Liver (tissue), 9 donors: Measurements from ENCODE around the gene PDXDC1. TPM values are rescaled to one million over a fixed set of nuclear protein-coding genes. Genes with fewer than 3 reads are reported as not detected.
"Not testable (repeated sequence)": the region's sequence is repeated elsewhere in the genome, so short reads cannot be mapped to it uniquely, and the experiment has no call there.

Experiments
- DNase-seq: peaks from one replicate; pipeline ENCODE4 v3.0.0-alpha.2; 2017; ENCODE audit warnings: low spot score
- H3K27ac ChIP-seq, 2 donors: one replicate each; pipeline ENCODE4 v1.7.0; 2013; ENCODE audit warnings: inconsistent platforms in 2 of 2, low read length in 2 of 2, control low read depth in 1 of 2, low read depth in 1 of 2, mild to moderate bottlenecking in 1 of 2
- H3K27me3 ChIP-seq, 4 donors: one replicate each; pipeline versions ENCODE4 v1.6.1 to v1.7.0; 2013; ENCODE audit warnings: low read length in 3 of 4, inconsistent platforms in 1 of 4, mild to moderate bottlenecking in 1 of 4, moderate library complexity in 1 of 4; ENCODE audit not compliant: control insufficient read depth in 4 of 4, insufficient read depth in 4 of 4
- H3K36me3 ChIP-seq, 4 donors: one replicate each; pipeline versions ENCODE4 v1.6.1 to v1.7.0; 2013; ENCODE audit warnings: low read length in 3 of 4, mild to moderate bottlenecking in 3 of 4, low read depth in 1 of 4, moderate library complexity in 1 of 4; ENCODE audit not compliant: control insufficient read depth in 4 of 4, insufficient read depth in 3 of 4
- H3K4me1 ChIP-seq, 4 donors: one replicate each; pipeline versions ENCODE4 v1.6.1 to v1.7.0; 2013; ENCODE audit warnings: low read length in 3 of 4, mild to moderate bottlenecking in 3 of 4, moderate library complexity in 1 of 4; ENCODE audit not compliant: control insufficient read depth in 4 of 4, insufficient read depth in 4 of 4
- H3K4me3 ChIP-seq, 3 donors: one replicate each; pipeline versions ENCODE4 v1.6.1 to v1.7.0; 2013; ENCODE audit warnings: low read length in 3 of 3, control low read depth in 1 of 3, low read depth in 1 of 3, mild to moderate bottlenecking in 1 of 3
- H3K9ac ChIP-seq, 2 donors: one replicate each; pipeline ENCODE4 v1.7.0; 2013; ENCODE audit warnings: low read length in 2 of 2, mild to moderate bottlenecking in 2 of 2, moderate library complexity in 2 of 2, control low read depth in 1 of 2, low read depth in 1 of 2
- H3K9me3 ChIP-seq, 4 donors: one replicate each; pipeline versions ENCODE4 v1.6.1 to v1.7.0; 2013; ENCODE audit warnings: low read length in 3 of 4; ENCODE audit not compliant: control insufficient read depth in 4 of 4
- ATF3 ChIP-seq: IDR thresholded peaks from 2 replicates; pipeline ENCODE4 v1.6.1; 2016; ENCODE audit warnings: antibody characterized with exemption
- CTCF ChIP-seq: fragments of 150-350 bp; IDR thresholded peaks from 2 replicates; pipeline ENCODE4 v1.5.1; 2017; ENCODE audit warnings: improper control_type of control experiment, low read depth, low read length; ENCODE audit not compliant: missing input control
- EGR1 ChIP-seq, 2 donors: IDR thresholded peaks; 2 replicates each; pipeline ENCODE4 v1.6.1; 2016 to 2018; ENCODE audit warnings: antibody characterized with exemption in 2 of 2, low read depth in 2 of 2
- FOXA1 ChIP-seq: IDR thresholded peaks from 2 replicates; pipeline ENCODE4 v1.6.1; 2016; ENCODE audit warnings: antibody characterized with exemption
- FOXA2 ChIP-seq: IDR thresholded peaks from 2 replicates; pipeline ENCODE4 v1.6.1; 2016; ENCODE audit warnings: antibody characterized with exemption
- GABPA ChIP-seq, 2 donors: IDR thresholded peaks in 1 of 2; conservative IDR thresholded peaks in 1 of 2; 2 replicates each; pipeline ENCODE4 v1.6.1; 2016; ENCODE audit warnings: antibody characterized with exemption in 2 of 2, mild to moderate bottlenecking in 1 of 2, moderate library complexity in 1 of 2
- HNF4A ChIP-seq, 2 donors: conservative IDR thresholded peaks; 2 replicates each; pipeline ENCODE4 v1.6.1; 2016; ENCODE audit warnings: antibody characterized with exemption in 2 of 2, mild to moderate bottlenecking in 2 of 2
- HNF4G ChIP-seq: IDR thresholded peaks from 2 replicates; pipeline ENCODE4 v1.6.1; 2016; ENCODE audit warnings: antibody characterized with exemption
- JUND ChIP-seq, 2 donors: IDR thresholded peaks; 2 replicates each; pipeline ENCODE4 v1.6.1; 2016; ENCODE audit warnings: antibody characterized with exemption in 2 of 2
- MAX ChIP-seq: IDR thresholded peaks from 2 replicates; pipeline ENCODE4 v1.6.1; 2016; ENCODE audit warnings: antibody characterized with exemption
- NR2F2 ChIP-seq: IDR thresholded peaks from 2 replicates; pipeline ENCODE4 v1.6.1; 2016; ENCODE audit warnings: antibody characterized with exemption
- RAD21 ChIP-seq, 2 donors: IDR thresholded peaks; 2 replicates each; pipeline ENCODE4 v1.6.1; 2016; ENCODE audit warnings: antibody characterized with exemption in 2 of 2, mild to moderate bottlenecking in 2 of 2
- RXRA ChIP-seq, 2 donors: IDR thresholded peaks; 2 replicates each; pipeline ENCODE4 v1.6.1; 2017 to 2018; ENCODE audit warnings: antibody characterized with exemption in 2 of 2, mild to moderate bottlenecking in 1 of 2
- SP1 ChIP-seq: IDR thresholded peaks from 2 replicates; pipeline ENCODE4 v1.6.1; 2018; ENCODE audit warnings: antibody characterized with exemption, mild to moderate bottlenecking
- TAF1 ChIP-seq: conservative IDR thresholded peaks from 2 replicates; pipeline ENCODE4 v1.6.1; 2016; ENCODE audit warnings: antibody characterized with exemption, mild to moderate bottlenecking
- YY1 ChIP-seq: IDR thresholded peaks from 2 replicates; pipeline ENCODE4 v1.6.1; 2016; ENCODE audit warnings: antibody characterized with exemption, mild to moderate bottlenecking
- ZBTB33 ChIP-seq: IDR thresholded peaks from 2 replicates; pipeline ENCODE4 v1.6.1; 2016; ENCODE audit warnings: antibody characterized with exemption
- WGBS: extraction: QIAGEN DNeasy Blood & Tissue Kit; methylation state at CpG from one replicate; pipeline ENCODE4 v1.1.7; 2013; 5-methylcytosine and 5-hydroxymethylcytosine counted together
- polyA plus RNA-seq, 2 donors: library from polyadenylated mRNA; stranded (reverse) in 1 of 2; unstranded in 1 of 2; fragments of 200-250 nt in 1 of 2; fragments of >200 nt in 1 of 2; fragmentation: Nextera tagmentation in 1 of 2; extraction: Ambion mirVana in 1 of 2; gene quantifications; one replicate each; pipeline versions ENCODE4 v1.2.1 to v1.2.3, GENCODE V29; 2013 to 2015
- total RNA-seq, 2 donors: library from RNA; depleted of rRNA; stranded (reverse); fragments of >200 nt; gene quantifications; one replicate each; pipeline ENCODE4 v1.2.3, GENCODE V29; 2014
- TF ChIP-seq, protein P1 (sequence below): IDR thresholded peaks from 2 replicates; pipeline ENCODE4 v1.6.1; 2016; ENCODE audit warnings: antibody characterized with exemption, mild to moderate bottlenecking
- donor health status: healthy.
- donor health status: healthy.
- donor health status: healthy.
- donor health status: healthy.
- donor health status: healthy.

The PDXDC1 gene
- total and polyA plus RNA-seq, 4 donors: 44.7 to 165 (median 58.0) TPM

DNA sequence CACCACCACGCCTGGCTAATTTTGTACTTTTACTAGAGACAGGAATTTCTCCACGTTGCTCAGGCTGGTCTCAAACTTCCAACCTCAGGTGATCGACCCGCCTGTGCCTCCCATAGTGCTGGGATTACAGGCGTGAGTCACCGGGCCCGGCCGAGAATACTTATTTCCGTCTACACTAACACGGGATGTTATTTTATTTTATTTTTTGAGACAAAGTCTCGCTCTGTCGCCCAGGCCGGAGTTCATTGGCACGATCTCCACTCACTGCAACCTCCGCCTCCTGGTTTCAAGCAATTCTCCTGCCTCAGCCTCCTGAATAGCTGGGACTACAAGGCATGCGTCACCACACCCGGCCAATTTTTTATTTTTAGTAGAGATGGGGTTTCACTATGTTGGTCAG is 9.5 kb upstream of the PDXDC1 start:
- H3K27ac ChIP-seq: no peak overlapping the region
- peaks cover 0 to 2% (median 0%) of the 10 kb centered on the region in 4 donors for H3K4me1 ChIP-seq
- TF ChIP-seq TAF1 (no peak), GABPA (IDR thresholded peaks at IDR 0.05 in 1 of 2, conservative IDR thresholded peaks at IDR 0.05 in 1 of 2) (no peak), RAD21 (IDR thresholded peaks at IDR 0.05) (no peak), JUND (IDR thresholded peaks at IDR 0.05) (no peak), MAX (no peak), FOXA2 (no peak), ATF3 (no peak), FOXA1 (no peak), HNF4G (no peak), CTCF (no peak), HNF4A (conservative IDR thresholded peaks at IDR 0.05) (no peak), RXRA (IDR thresholded peaks at IDR 0.05) (no peak), NR2F2 (no peak), SP1 (no peak), YY1 (no peak), ZBTB33 (no peak), EGR1 (IDR thresholded peaks at IDR 0.05; ENCODE audit: low read depth in 2 of 2) (no peak)
- TF ChIP-seq, protein P1, sequence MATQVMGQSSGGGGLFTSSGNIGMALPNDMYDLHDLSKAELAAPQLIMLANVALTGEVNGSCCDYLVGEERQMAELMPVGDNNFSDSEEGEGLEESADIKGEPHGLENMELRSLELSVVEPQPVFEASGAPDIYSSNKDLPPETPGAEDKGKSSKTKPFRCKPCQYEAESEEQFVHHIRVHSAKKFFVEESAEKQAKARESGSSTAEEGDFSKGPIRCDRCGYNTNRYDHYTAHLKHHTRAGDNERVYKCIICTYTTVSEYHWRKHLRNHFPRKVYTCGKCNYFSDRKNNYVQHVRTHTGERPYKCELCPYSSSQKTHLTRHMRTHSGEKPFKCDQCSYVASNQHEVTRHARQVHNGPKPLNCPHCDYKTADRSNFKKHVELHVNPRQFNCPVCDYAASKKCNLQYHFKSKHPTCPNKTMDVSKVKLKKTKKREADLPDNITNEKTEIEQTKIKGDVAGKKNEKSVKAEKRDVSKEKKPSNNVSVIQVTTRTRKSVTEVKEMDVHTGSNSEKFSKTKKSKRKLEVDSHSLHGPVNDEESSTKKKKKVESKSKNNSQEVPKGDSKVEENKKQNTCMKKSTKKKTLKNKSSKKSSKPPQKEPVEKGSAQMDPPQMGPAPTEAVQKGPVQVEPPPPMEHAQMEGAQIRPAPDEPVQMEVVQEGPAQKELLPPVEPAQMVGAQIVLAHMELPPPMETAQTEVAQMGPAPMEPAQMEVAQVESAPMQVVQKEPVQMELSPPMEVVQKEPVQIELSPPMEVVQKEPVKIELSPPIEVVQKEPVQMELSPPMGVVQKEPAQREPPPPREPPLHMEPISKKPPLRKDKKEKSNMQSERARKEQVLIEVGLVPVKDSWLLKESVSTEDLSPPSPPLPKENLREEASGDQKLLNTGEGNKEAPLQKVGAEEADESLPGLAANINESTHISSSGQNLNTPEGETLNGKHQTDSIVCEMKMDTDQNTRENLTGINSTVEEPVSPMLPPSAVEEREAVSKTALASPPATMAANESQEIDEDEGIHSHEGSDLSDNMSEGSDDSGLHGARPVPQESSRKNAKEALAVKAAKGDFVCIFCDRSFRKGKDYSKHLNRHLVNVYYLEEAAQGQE: no peak
- H3K27me3 ChIP-seq: no peaks in the 10 kb centered on the region
- WGBS: 90% methylated on average over 17 of the region's 17 CpGs
- no peak overlapping the region for H3K4me3 ChIP-seq
- no peak overlapping the region for H3K9ac ChIP-seq
- no peaks in the 10 kb centered on the region for H3K9me3 ChIP-seq
- DNase-seq: no peak
- H3K36me3 ChIP-seq: no peaks in the 10 kb centered on the region

DNA sequence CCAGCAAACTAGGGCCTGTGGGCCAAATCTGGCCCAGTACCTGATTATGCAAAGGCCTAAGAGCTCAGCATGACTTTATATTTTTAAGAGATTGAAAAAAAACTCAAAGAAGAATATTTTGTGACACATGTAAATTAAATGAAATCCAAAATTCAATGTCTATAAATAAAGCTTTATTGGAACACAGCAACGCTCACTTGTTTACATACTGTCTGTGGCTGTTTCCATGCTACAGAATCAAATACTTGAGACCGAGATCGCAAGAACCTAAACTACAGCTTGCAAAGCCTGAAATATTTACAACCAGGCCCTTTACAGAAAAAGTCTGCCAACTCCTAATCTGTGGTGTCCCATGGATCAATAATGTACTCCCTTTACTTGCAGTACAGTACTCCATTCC is 5.0 kb upstream of the PDXDC1 start:
- not testable (repeated sequence) for H3K4me1 ChIP-seq, H3K27me3 ChIP-seq, DNase-seq, H3K4me3 ChIP-seq, H3K36me3 ChIP-seq, H3K9me3 ChIP-seq, H3K27ac ChIP-seq, H3K9ac ChIP-seq
- WGBS: 65% methylated on average over 3 of the region's 3 CpGs
- peak in 1 of 2 donors; percentile 7 for TF ChIP-seq HNF4A (conservative IDR thresholded peaks at IDR 0.05)

- H3K9me3 ChIP-seq, H3K36me3 ChIP-seq, H3K4me3 ChIP-seq, H3K9ac ChIP-seq, H3K4me1 ChIP-seq, H3K27ac ChIP-seq, H3K27me3 ChIP-seq, DNase-seq: not testable (repeated sequence)
- 94% methylated on average over 12 of the region's 12 CpGs for WGBS
Measured at GRCh38 chr16:14971621-14972228, 3.1 kb upstream of the PDXDC1 start.

- H3K9me3 ChIP-seq, H3K27ac ChIP-seq, H3K4me3 ChIP-seq, H3K27me3 ChIP-seq, H3K36me3 ChIP-seq, H3K9ac ChIP-seq, DNase-seq: not testable (repeated sequence)
- 45% methylated on average over 13 of the region's 14 CpGs for WGBS
- H3K4me1 ChIP-seq: peaks cover 2 to 23% (median 16%) of the 10 kb centered on the region in 4 donors
Measured at GRCh38 chr16:14973785-14974322, 972 bp upstream of the PDXDC1 start.
